ENCODE data around the gene DDX31. TPM values are rescaled to one million over a fixed set of nuclear protein-coding genes. Genes with fewer than 3 reads are reported as not detected.
A peak's percentile ranks its signal among the peaks of the same experiment; 100 is the strongest.

The DDX31 gene
- polyA plus RNA-seq, 6 donors from 2014 or later, result 3.8 to 9.1 (median 7.3) TPM

DNA sequence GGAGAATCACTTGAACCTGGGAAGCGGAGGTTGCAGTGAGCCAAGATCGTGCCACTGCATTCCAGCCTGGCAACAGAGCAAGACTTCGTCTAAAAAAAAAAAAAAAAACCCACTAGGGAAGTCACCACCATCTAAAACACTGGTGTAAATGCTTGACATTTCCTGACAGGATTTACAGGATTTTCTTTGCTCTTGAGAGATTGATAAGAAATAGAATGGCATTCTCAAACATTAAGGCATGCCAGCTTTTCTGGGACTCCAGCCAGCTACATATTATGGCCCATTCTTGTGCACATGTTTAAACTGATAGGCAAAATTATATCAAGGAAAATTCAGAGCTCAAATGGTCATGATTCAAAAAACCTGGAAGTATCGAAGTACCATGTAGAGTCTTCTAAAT lies 29.2 kb upstream of the DDX31 start:
- Mint-ChIP-seq H3K27ac (no peak overlapping the region), H3K4me1 (no peaks in the 10 kb centered on the region), H3K9me3 (peaks cover 4 to 31% (median 25%) of the 10 kb centered on the region in 7 donors), H3K27me3 (peaks cover 0 to 20% (median 4%) of the 10 kb centered on the region in 3 donors), H3K36me3 (peaks cover 21 to 23% of the 10 kb centered on the region in 2 donors), H3K4me3 (no peak overlapping the region)
- DNase-seq, result no peak
- ATAC-seq (ENCODE audit: low read depth in 2 of 2), result no peak

- peak overlapping the region in 1 of 6 donors; percentile 67 for H3K27ac Mint-ChIP-seq
- no peak for ATAC-seq (ENCODE audit: low read depth in 2 of 2)
- H3K9me3 Mint-ChIP-seq, result peaks cover 4 to 31% (median 25%) of the 10 kb centered on the region in 7 donors
- H3K4me3 Mint-ChIP-seq, result no peak overlapping the region
- no peak for DNase-seq
- H3K36me3 Mint-ChIP-seq, result peaks cover 21 to 23% of the 10 kb centered on the region in 2 donors
- no peaks in the 10 kb centered on the region for H3K4me1 Mint-ChIP-seq
- peaks cover 0 to 9% (median 0%) of the 10 kb centered on the region in 3 donors for H3K27me3 Mint-ChIP-seq
These were observed 27.4 kb upstream of the DDX31 start for GRCh38 chr9:132697230-132697629.

DNA sequence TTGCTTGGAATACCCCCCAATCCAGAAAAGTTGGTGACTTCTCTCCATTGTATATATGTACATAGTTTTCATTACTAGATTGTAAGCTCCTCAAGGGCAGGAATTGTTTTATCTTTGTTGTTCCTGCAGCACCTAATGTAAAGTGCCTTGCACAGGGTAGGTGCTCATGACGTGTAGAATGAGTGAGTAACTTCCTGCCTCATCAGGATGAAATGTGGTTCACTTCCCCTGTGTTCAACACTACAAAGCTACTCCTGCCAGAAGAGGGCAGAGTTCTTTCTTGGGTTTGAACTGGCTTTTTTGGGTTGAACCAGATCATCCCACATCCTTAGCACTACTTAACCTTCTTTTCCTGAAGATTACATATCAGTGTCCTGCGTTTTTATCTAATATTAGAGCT lies 24.4 kb upstream of the DDX31 start:
- ATAC-seq (ENCODE audit: low read depth in 2 of 2) (peak; percentile 72 to 86), DNase-seq (no peak)
- Mint-ChIP-seq H3K36me3 (peaks cover 23 to 32% of the 10 kb centered on the region in 2 donors), H3K4me1 (no peaks in the 10 kb centered on the region), H3K4me3 (no peak overlapping the region), H3K9me3 (peaks cover 4 to 31% (median 25%) of the 10 kb centered on the region in 7 donors), H3K27me3 (peaks cover 0 to 9% (median 0%) of the 10 kb centered on the region in 3 donors), H3K27ac (no peak overlapping the region)

DNA sequence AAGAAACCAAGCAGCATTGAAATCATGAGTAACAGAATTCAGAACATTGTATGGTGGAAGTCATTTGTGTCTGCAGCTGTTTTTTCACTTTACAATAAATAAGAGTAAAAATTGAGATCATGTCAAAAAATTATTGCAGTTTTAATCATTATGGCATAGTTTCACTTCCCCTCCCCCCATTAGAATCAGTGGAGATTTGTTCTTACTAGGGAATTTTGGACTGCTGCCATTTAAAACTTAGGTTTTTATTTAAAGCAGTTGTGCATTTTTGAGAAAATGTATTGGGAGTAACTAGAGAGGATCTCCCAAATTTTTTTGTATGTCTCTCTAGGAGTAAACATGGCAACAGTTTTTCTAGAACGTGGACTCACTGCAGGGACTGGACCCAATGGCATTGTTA lies 20.9 kb upstream of the DDX31 start:
- no peak overlapping the region for H3K27ac Mint-ChIP-seq
- H3K4me1 Mint-ChIP-seq, result no peaks in the 10 kb centered on the region
- ATAC-seq (ENCODE audit: low read depth in 2 of 2), result no peak
- peaks cover 15 to 26% of the 10 kb centered on the region in 2 donors for H3K36me3 Mint-ChIP-seq
- H3K9me3 Mint-ChIP-seq, result peaks cover 0 to 6% (median 0%) of the 10 kb centered on the region in 7 donors
- H3K27me3 Mint-ChIP-seq, result no peaks in the 10 kb centered on the region
- no peak overlapping the region for H3K4me3 Mint-ChIP-seq
- DNase-seq, result no peak

DNA sequence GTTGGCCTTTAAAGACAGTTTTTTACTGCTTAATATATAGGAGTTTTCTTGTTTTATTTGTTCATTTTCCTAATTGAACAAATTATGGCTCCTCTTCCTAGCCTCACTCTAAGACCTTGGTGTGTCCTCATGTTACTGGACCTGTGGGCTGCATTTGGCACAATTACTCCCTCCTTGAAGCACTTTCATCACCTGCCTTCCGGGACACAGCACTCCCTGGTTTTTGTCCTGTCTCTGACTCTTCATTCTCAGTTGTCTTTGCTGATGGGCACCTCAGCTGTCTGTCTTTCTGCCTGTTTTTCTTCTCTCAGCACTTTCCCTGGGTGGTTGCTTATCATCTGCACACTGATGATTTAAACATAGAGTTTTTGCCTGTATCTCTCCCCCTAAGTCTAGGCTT lies 14.1 kb upstream of the DDX31 start:
- H3K4me1 Mint-ChIP-seq, result peaks cover 5 to 7% (median 6%) of the 10 kb centered on the region in 3 donors
- H3K27me3 Mint-ChIP-seq, result no peaks in the 10 kb centered on the region
- peak overlapping the region in 1 of 6 donors; percentile 58 for H3K27ac Mint-ChIP-seq
- H3K9me3 Mint-ChIP-seq, result no peaks in the 10 kb centered on the region
- ATAC-seq (ENCODE audit: low read depth in 2 of 2) (no peak), DNase-seq (no peak)
- peaks cover 21 to 36% of the 10 kb centered on the region in 2 donors for H3K36me3 Mint-ChIP-seq
- no peak overlapping the region for H3K4me3 Mint-ChIP-seq

- DNase-seq, result no peak
- Mint-ChIP-seq H3K36me3 (peaks cover 12 to 26% of the 10 kb centered on the region in 2 donors), H3K9me3 (no peaks in the 10 kb centered on the region), H3K4me1 (peaks cover 12 to 16% (median 16%) of the 10 kb centered on the region in 3 donors), H3K4me3 (peak overlapping the region in 1 of 8 donors; percentile 33), H3K27ac (peak overlapping the region in 1 of 6 donors; percentile 64), H3K27me3 (no peaks in the 10 kb centered on the region)
- no peak for ATAC-seq (ENCODE audit: low read depth in 2 of 2)
These were observed 11.8 kb upstream of the DDX31 start for GRCh38 chr9:132681561-132681960.

DNA sequence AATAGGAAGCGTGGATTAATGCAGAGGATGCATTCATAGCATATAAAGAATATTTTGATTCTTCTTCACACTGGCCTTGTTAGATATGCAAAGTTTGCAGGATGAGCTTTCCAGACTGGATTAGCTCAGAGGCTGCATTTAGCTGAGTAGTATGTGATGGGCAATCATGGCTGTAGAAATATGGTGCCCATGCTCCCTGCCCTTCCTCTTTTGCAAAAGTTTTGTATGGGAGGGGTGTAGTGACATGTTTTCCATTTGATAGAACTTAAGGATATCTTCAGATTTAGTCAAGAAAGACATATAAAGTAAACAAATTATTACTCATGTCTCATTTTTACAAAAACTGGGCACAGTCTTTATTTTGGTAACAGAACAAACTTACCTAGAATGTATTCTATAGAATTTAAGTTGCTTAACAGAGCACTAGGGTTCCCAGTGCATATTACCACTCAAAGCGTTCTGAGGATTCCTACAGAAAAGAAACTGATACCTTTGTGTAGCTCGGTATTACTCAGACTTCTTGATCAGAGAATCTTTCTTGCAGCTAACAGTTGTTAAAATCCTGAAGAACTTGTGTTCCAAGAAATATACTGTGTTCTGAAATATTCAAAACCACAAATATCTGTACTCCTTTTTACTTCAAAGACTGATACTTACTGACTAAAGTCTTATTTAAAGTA lies 10.3 kb upstream of the DDX31 start:
- H3K4me3 Mint-ChIP-seq, result no peak overlapping the region
- ATAC-seq (ENCODE audit: low read depth in 2 of 2) (no peak), DNase-seq (no peak)
- H3K36me3 Mint-ChIP-seq, result peaks cover 12 to 21% of the 10 kb centered on the region in 2 donors
- H3K4me1 Mint-ChIP-seq, result peaks cover 16 to 17% (median 16%) of the 10 kb centered on the region in 3 donors
- no peaks in the 10 kb centered on the region for H3K9me3 Mint-ChIP-seq
- no peak overlapping the region for H3K27ac Mint-ChIP-seq
- no peaks in the 10 kb centered on the region for H3K27me3 Mint-ChIP-seq

DNA sequence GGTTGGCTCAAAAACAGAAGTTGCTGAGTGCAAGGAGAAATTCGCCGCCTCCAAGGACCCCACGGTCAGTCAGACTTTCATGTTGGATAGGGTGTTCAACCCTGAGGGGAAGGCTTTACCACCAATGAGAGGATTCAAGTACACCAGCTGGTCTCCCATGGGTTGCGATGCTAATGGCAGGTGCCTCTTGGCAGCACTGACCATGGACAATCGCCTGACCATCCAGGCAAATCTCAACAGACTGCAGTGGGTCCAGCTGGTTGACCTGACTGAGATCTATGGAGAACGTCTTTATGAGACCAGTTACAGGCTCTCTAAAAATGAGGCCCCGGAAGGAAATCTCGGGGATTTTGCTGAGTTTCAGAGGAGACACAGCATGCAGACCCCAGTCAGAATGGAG lies 8.2 kb upstream of the DDX31 start:
- no peak for ATAC-seq (ENCODE audit: low read depth in 2 of 2)
- Mint-ChIP-seq H3K27me3 (no peaks in the 10 kb centered on the region), H3K9me3 (no peaks in the 10 kb centered on the region), H3K36me3 (peaks cover 8 to 12% of the 10 kb centered on the region in 2 donors), H3K4me3 (no peak overlapping the region), H3K27ac (peak overlapping the region in 1 of 6 donors; percentile 27), H3K4me1 (peaks cover 21 to 28% (median 21%) of the 10 kb centered on the region in 3 donors)
- DNase-seq, result no peak

DNA sequence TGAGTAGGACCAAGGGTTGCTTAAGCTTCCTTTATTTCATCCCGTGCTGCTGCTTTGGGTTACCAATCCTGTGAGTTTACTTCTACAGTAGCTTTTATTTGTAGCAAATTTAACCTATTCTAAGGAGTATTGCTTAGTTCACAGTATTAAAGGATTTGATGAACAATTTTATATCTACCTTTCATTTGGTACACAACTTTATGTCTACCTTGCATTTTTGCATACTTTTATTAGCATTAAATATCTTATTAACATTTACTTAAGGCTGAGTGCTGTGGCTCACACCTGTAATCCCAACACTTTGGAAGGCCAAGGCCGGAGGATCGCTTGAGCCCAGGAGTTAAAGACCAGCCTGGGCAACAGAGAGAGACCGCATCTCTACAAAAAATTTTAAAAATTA lies 4.7 kb upstream of the DDX31 start:
- H3K27ac Mint-ChIP-seq, result peak overlapping the region in 1 of 6 donors; percentile 49
- H3K27me3 Mint-ChIP-seq, result no peaks in the 10 kb centered on the region
- H3K4me1 Mint-ChIP-seq, result peaks cover 35 to 45% (median 44%) of the 10 kb centered on the region in 3 donors
- H3K9me3 Mint-ChIP-seq, result no peaks in the 10 kb centered on the region
- ATAC-seq (ENCODE audit: low read depth in 2 of 2) (no peak), DNase-seq (no peak)
- H3K4me3 Mint-ChIP-seq, result peak overlapping the region in 1 of 8 donors; percentile 38
- H3K36me3 Mint-ChIP-seq, result peaks cover 6 to 12% of the 10 kb centered on the region in 2 donors

DNA sequence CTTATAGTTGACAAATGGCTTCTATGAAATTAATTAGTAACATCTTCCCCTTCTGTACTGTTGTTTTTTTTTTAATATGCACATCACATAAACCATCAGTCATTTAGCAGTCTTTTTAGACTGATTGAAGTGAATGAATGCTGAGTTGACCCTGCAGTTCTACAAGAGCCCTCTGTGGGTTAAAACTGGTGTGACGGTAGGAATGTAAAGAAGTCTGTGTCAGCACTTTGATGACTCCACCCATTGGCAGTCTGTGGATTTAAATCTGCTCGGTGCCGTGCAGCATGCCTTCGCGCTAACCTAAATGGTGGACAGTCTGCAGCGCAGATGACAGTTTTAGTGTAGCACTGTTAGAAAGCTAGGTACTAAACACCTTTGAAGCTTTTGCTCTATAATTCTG lies 3.6 kb upstream of the DDX31 start:
- Mint-ChIP-seq H3K4me3 (peak overlapping the region in 2 of 8 donors; percentile 51 to 76), H3K27me3 (no peaks in the 10 kb centered on the region), H3K27ac (peak overlapping the region in 4 of 6 donors; percentile 10 to 90 (median 45)), H3K36me3 (peaks cover 0 to 4% of the 10 kb centered on the region in 2 donors), H3K4me1 (peaks cover 36 to 53% (median 39%) of the 10 kb centered on the region in 3 donors), H3K9me3 (no peaks in the 10 kb centered on the region)
- DNase-seq (peak; percentile 9), ATAC-seq (ENCODE audit: low read depth in 2 of 2) (no peak)

GRCh38 chr9:132672413-132672690 lies 2.6 kb upstream of the DDX31 start:
- peaks cover 39 to 60% (median 43%) of the 10 kb centered on the region in 3 donors for H3K4me1 Mint-ChIP-seq

GRCh38 chr9:132671620-132672412 lies 2.0 kb upstream of the DDX31 start:
- Mint-ChIP-seq H3K4me1 (peaks cover 34 to 57% (median 38%) of the 10 kb centered on the region in 3 donors), H3K9me3 (no peaks in the 10 kb centered on the region), H3K27me3 (no peaks in the 10 kb centered on the region), H3K4me3 (peak overlapping the region; percentile 89 to 95 (median 94)), H3K36me3 (no peaks in the 10 kb centered on the region), H3K27ac (peak overlapping the region; percentile 74 to 98 (median 94))
- ATAC-seq (ENCODE audit: low read depth in 2 of 2) (no peak), DNase-seq (no peak)

More at GRCh38 chr9:132672413-132672690, 2.6 kb upstream of the DDX31 start:
- DNase-seq (no peak), ATAC-seq (ENCODE audit: low read depth in 2 of 2) (no peak)
- H3K4me3 Mint-ChIP-seq, result peak overlapping the region in 3 of 8 donors; percentile 7 to 90 (median 89)
- H3K9me3 Mint-ChIP-seq, result no peaks in the 10 kb centered on the region
- no peaks in the 10 kb centered on the region for H3K36me3 Mint-ChIP-seq
- H3K27me3 Mint-ChIP-seq, result no peaks in the 10 kb centered on the region
- peak overlapping the region in 3 of 6 donors; percentile 51 to 97 (median 75) for H3K27ac Mint-ChIP-seq

GRCh38 chr9:132670457-132671391 lies 941 bp upstream of the DDX31 start, which contains the start of gene GTF3C4:
Gene GTF3C4 (plus strand): TSS chr9:132670464. CDS start chr9:132670599, 135 bp downstream.
- peak within 1 kb of the TSS; percentile 89 to 95 (median 94) for H3K4me3 Mint-ChIP-seq
- H3K36me3 Mint-ChIP-seq, result no peaks in the 10 kb centered on the region
- H3K9me3 Mint-ChIP-seq, result no peaks in the 10 kb centered on the region
- H3K27ac Mint-ChIP-seq, result peak within 1 kb of the TSS; percentile 94 to 98 (median 96)
- H3K4me1 Mint-ChIP-seq, result peaks cover 29 to 53% (median 37%) of the 10 kb centered on the region in 3 donors
- peak; percentile 44 to 52 for ATAC-seq (ENCODE audit: low read depth in 2 of 2)
- H3K27me3 Mint-ChIP-seq, result no peaks in the 10 kb centered on the region
- peak; percentile 47 for DNase-seq
